DND-41 (cell line): ENCODE data around the gene NETO2.

Source experiments
- CTCF ChIP-seq: IDR thresholded peaks from 2 replicates; pipeline ENCODE4 v1.5.1; 2012; ENCODE audit warnings: borderline replicate concordance, low read length, moderate library complexity, mild to moderate bottlenecking; ENCODE audit not compliant: poor library complexity, severe bottlenecking; ENCODE audit errors: extremely low read depth
- EZH2 ChIP-seq: IDR thresholded peaks from 3 replicates; pipeline ENCODE4 v1.6.1; 2012; ENCODE audit warnings: borderline replicate concordance, low read depth, mild to moderate bottlenecking, moderate library complexity, low read length, inconsistent platforms; ENCODE audit not compliant: severe bottlenecking

GRCh38 chr16:47053895-47054294 lies 89.8 kb downstream of the NETO2 start:
- TF ChIP-seq CTCF = no peak
- no peak for TF ChIP-seq EZH2
